SH-SY5Y (cell line): ENCODE measurements around the gene STAMBPL1.

Experiments used
- GATA2 ChIP-seq: IDR thresholded peaks from 2 replicates; pipeline ENCODE4 v1.6.1; 2011; ENCODE audit warnings: mild to moderate bottlenecking, low read depth, low read length
- GATA3 ChIP-seq: IDR thresholded peaks from 2 replicates; pipeline ENCODE4 v1.6.1; 2011; ENCODE audit warnings: low read depth, mild to moderate bottlenecking, low read length, moderate library complexity

The STAMBPL1 gene

GRCh38 chr10:88938938-88939337 is 58.9 kb downstream of the STAMBPL1 start:
- TF ChIP-seq GATA2 (no peak), GATA3 (no peak)

DNA sequence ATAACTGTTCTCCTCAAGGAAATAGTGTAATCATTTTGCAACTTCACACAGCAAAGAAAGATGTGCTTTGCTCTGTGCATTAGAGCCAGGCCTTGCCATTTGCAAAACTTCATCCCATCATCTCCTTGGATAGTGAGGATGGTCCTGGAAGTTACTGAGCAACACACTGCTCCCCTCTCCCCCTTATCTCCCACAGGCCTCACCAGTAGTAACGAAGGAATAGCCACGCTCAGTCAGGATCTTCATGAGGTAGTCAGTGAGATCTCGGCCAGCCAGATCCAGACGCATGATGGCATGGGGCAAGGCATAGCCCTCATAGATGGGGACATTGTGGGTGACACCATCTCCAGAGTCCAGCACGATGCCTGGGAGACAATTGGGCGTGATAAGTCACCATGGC is 61.0 kb downstream of the STAMBPL1 start:
- TF ChIP-seq GATA3 (no peak), GATA2 (no peak)

- TF ChIP-seq GATA3 (no peak), GATA2 (no peak)
These were observed 63.7 kb downstream of the STAMBPL1 start for GRCh38 chr10:88943778-88944177.

DNA sequence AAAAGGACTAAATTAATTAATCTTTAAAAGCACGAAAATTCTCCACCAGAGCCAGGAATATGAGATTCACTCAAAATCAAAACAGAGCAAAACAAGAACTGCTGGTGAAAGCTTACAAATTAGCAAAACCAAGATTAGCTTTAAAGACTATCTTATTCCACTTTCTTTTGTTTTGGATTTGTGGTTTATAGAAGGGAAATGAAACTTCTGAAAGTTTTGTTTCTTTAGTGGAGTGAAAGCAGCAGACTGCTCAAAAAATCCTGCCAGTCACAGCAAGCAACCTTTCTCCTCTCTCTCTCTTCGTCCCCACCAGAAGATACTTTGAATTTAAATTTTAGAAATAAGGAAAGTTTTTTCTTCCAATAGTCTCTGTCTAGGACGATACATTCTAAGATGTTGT is 64.8 kb downstream of the STAMBPL1 start:
- TF ChIP-seq GATA2 = no peak

DNA sequence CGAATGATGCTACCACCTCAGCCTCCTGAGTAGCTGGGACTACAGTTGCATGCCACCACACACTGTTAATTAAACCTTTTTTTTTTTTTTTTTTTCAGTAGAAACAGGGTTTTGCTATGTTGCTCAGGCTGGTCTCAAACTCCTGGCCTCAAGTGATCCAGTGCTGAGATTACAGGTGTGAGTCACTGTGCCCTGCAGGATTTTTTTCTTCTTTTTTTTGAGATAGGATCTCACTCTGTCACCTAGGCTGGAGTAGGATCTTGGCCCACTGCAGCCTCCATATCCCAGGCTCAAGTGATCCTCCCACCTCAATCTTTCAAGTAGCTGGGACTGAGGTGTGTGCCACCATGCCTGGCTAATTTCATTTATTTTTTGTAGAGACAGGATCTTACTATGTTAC is 66.2 kb downstream of the STAMBPL1 start:
- TF ChIP-seq GATA3 (no peak), GATA2 (no peak)

GRCh38 chr10:88946965-88947590 is 67.0 kb downstream of the STAMBPL1 start:
- TF ChIP-seq GATA3 (no peak), GATA2 (no peak)

DNA sequence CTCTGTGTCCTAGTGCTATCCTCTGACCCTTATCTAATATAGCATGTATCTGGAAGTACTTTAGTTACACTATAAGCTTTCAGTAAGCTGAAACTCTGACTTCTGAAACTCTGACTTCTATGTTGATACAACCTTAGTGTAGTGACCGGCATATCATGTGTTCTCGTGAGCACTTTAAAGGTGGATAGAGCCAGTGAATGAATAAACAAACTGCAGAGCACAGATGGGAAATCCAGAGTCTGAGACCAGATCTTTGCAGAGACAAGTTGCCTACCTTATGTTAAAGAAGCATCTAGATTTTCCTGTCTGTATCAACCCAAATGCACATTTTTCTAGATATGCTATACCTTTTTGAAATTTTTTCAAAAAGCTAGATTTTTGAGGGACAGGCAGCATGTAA is 69.0 kb downstream of the STAMBPL1 start:
- TF ChIP-seq GATA2 (no peak), GATA3 (no peak)

GRCh38 chr10:88949912-88950837 is 70.1 kb downstream of the STAMBPL1 start:
- TF ChIP-seq GATA2 (no peak), GATA3 (no peak)

DNA sequence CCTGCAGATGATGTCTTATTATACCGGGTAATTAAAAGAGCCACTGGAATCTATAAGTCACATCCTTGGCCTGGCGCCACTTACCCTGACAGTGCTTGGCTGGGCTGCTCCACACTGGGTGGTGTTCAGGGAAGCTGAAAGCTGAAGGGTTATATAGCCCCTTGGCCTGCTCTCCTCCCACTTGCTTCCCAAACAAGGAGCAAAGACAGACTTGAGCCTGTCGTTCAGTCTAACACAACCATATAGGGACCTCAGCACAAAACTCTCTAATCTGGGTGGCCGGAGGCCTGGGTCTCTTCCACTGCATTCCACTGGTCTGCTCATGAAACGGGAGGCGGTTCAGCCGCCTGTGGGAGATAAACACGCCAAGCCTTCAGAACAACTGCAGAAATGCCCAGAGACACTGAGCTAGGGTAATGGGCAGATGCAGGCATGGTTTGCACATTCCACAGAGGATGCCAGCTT is 72.6 kb downstream of the STAMBPL1 start, which contains the start of gene ACTA2:
Gene ACTA2 (minus strand): TSS at position 127 of the 465 bp plus-strand sequence. CDS start 3,843 bp downstream, outside the sequence.
- no peak for TF ChIP-seq GATA3
- TF ChIP-seq GATA2 = no peak

DNA sequence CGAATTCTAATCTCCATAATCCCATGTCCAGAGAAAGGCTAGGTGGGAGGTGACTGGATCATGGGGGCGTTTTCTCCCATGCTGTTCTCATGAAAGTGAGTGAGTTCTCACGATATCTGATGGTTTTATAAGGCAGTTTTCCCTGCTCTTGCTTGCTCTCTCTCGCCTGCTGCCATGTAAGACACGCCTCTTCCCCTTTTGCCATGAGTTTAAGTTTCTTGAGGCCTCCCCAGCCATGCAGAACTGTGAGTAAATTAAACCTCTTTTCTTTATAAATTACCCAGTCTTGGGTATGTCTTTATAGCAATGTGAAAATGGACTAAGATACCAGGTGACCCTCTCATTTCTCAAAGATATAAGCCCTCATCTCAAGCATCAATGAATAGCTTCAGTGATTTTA is 73.6 kb downstream of the STAMBPL1 start:
- TF ChIP-seq GATA3 (no peak), GATA2 (no peak)

- no peak for TF ChIP-seq GATA3
- no peak for TF ChIP-seq GATA2
These were observed 74.5 kb downstream of the STAMBPL1 start for GRCh38 chr10:88954458-88955083.

GRCh38 chr10:88957381-88957780 is 77.3 kb downstream of the STAMBPL1 start:
- no peak for TF ChIP-seq GATA2
- TF ChIP-seq GATA3 = no peak

- TF ChIP-seq GATA2 (no peak), GATA3 (no peak)
These were observed 78.7 kb downstream of the STAMBPL1 start for GRCh38 chr10:88958721-88959120.

- no peak for TF ChIP-seq GATA2
- TF ChIP-seq GATA3 = no peak
These were observed 80.8 kb downstream of the STAMBPL1 start for GRCh38 chr10:88960802-88961201.
